HPDE6-E6E7 (cell line): ENCODE data around the gene TMEM200C.

Experiments
- DNase-seq: peaks from one replicate; pipeline ENCODE4 v3.0.0; 2011; ENCODE audit warnings: missing footprints; ENCODE audit errors: extremely low spot score

Gene TMEM200C

GRCh38 chr18:5895299-5895875, at the start of gene TMEM200C:
Gene TMEM200C (minus strand): TSS chr18:5895522. CDS start chr18:5892063, 3,459 bp downstream.
- DNase-seq = no peak

DNA sequence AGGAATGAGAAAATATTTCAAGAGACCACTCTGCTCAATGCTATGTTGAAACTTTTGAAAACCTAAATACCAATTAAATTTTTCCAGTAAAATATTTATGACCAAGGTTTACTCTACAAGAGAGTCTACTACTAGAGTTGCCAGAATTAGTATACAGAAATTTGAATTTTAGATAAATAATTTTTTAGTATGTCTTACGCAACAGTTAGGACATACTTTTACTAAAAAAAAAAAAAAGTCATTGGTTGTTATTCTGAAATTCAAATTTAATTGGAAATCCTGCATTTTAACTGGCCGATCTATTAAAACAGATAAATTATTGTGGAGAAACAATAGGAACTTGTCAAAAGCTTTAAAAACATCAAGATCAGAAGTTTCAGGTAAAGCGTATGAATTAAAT, 49.1 kb upstream of the TMEM200C start:
- no peak for DNase-seq

- no peak for DNase-seq
Observed at GRCh38 chr18:5943514-5943913, 48.2 kb upstream of the TMEM200C start.

GRCh38 chr18:5942591-5942990, 47.3 kb upstream of the TMEM200C start:
- no peak for DNase-seq

- no peak for DNase-seq
Observed at GRCh38 chr18:5941890-5942289, 46.6 kb upstream of the TMEM200C start.

DNA sequence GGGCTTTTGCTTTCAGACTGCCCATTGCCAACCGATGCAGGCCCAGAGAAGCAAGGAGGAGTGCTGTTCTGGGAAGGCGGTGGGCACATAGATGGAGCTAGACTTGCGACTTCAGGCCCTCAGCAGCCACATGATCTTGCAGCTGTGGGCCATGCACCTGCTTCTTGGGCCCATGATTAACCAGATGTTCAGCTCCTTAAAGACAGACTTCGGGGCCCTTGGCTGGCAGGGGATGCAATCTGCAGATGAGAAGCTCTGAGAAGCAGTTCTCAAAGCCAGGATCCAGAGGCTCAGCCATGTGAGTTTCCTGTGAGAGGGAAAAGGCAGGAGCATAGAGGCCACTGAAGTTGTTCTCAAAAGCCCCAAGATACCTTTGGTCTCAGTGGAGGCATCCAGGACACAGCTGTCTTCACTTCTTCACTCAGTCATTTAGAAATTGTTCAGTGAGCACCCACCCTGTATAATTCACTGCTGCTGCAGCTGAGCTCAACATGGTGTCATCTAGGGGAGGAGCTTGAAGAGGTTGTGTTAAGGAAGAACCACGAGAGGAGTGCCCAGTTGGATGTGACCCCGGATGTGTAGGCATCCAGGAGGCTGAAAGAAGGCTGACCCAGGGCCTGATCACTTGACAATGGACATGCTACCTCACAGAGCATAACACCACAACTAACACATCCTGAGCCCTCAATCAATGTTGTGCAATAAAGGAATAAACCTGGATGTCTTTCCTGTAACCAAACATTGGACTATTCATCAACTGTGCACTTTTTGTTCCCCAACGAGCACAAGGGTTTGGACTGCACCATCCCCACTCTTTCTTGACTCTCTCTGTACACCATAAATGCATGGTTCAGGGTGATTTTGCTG, 44.7 kb upstream of the TMEM200C start:
- no peak for DNase-seq

GRCh38 chr18:5937795-5938194, 42.5 kb upstream of the TMEM200C start:
- no peak for DNase-seq

DNA sequence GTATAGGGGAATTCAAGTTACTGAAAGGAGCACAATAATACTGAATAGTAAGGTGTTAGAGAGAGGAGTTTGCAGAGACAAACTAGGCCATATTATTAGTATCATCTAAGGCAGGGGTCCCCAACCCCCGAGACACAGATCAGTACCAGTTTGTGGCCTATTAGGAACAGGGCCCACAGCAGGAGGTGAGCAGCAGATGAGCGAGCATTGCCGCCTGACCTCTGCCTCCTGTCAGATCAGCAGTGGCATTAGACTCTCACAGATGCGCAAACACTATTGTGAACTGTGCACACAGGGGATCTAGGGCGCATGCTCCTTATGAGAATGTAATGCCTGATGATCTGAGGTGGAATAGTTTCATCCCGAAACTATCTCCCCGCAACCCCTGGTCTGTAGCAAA, 41.8 kb upstream of the TMEM200C start:
- DNase-seq = no peak

GRCh38 chr18:5930789-5931188, 35.5 kb upstream of the TMEM200C start:
- no peak for DNase-seq

GRCh38 chr18:5918205-5918858, 23.0 kb upstream of the TMEM200C start:
- DNase-seq = no peak

GRCh38 chr18:5914951-5915350, 19.6 kb upstream of the TMEM200C start:
- DNase-seq = no peak

- no peak for DNase-seq
Observed at GRCh38 chr18:5914016-5914415, 18.7 kb upstream of the TMEM200C start.

GRCh38 chr18:5912566-5912965, 17.2 kb upstream of the TMEM200C start:
- DNase-seq = no peak

GRCh38 chr18:5909125-5909524, 13.8 kb upstream of the TMEM200C start:
- DNase-seq = no peak

GRCh38 chr18:5903386-5903785, 8.1 kb upstream of the TMEM200C start:
- no peak for DNase-seq

- DNase-seq = no peak
Observed at GRCh38 chr18:5900262-5900661, 4.9 kb upstream of the TMEM200C start.

DNA sequence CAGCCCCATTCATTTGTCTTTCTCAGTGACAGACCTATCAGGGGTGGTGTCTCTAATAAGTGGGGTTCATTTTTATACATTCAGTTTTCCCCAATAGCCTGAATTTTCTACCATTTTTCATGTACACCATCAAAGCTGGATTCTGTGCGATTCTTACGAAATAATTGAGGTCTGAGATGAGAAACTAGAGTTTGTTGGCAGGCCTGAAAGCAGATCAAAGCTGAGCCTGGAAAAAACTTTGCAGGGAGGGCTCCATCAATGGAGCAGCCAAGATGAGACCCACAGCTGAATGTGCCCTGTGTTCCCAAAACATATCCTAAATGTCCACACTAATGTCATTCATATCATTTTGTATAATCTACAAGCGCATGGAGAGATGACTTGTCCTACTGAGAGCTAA, 4.5 kb upstream of the TMEM200C start:
- DNase-seq = no peak

DNA sequence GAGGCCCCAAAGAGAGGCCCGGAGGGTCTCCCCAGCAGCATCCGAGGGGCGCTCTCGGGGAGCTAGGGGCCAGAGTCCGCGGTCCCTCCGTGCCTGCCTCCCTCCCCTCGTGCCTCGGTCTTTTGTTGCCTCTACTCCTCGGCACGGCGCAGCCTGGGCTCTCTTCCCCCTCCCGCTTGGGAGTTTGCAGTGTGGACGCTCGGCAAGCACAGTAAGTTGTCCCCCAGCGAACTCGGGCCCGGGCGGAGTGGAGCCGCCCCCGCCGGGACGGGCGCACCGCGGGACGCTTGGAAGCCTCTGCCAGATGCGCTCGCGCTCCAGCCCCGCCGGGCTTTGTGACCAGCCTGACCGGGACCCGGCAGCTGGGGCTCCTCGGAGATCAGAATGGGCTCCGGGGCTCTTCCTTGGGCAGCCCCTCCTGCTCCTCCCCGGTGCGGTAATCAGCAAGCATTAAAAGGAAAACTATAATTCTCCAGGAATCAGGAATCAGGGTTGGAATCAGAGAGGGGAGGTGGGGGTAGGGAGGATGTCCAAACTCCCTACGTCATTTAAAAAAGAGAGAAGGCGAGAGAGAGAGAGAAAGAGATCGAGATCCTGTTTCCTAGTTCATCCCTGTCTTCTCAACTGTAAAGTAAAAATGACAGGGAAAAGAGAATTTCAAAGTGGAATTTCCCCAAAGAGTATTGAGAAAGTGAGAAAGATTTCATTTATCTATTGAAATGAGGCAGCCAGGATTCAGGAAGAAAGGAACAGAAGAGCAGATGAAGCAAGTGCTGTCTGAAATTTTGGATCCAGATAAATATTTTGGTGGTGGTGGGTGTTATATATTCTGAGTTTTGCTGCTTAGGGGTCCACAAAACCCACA, 786 bp upstream of the TMEM200C start:
- DNase-seq = no peak

- no peak for DNase-seq
Observed at GRCh38 chr18:5894611-5895298, 567 bp downstream of the TMEM200C start.

DNA sequence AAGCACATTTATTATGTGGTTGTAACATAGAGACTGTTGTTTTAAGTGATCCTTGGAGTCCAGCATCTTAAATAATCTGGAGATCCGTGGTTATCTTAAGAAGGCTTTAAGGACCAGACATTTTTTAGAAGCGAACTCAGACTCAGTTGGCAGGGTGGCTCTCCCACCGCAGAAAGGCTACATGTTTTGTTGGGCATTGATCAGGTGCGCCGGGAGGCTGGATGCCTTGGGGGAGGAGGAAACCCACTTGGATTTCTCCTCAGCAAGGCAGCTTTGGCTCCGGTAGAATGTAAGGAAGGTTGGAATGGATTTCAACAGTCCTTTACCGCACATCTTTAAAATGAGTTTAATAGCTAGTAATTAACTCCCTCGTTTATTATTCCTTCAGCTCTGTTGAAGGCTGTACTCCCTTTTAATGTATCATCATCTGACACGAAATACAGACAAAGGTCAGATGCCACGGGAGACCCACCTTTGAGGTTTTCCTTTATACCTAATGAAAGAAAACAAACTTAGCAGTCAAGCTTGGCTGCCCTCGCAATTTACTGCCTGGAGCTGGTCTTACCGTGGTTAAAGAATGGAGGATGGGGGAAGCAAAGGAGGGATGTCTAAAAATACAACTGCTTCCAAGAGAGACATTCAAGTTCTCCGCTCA, 1.2 kb downstream of the TMEM200C start:
- no peak for DNase-seq
